Retinal pigment epithelial cell (primary cell): ENCODE results near the gene DLGAP1.

Source experiments
- DNase-seq: peaks from one replicate; pipeline ENCODE4 v3.0.0-alpha.2; 2010; ENCODE audit warnings: low read depth
- H3K4me3 ChIP-seq: 2 replicates; pipeline ENCODE4 v1.5.1; 2011; ENCODE audit warnings: mild to moderate bottlenecking, low read length, control low read depth, moderate library complexity
- TF ChIP-seq, protein P1 (sequence below): conservative IDR thresholded peaks from 2 replicates; pipeline ENCODE4 v1.5.1; 2011; ENCODE audit warnings: low read depth, low read length, control low read depth, inconsistent platforms

DLGAP1 gene

DNA sequence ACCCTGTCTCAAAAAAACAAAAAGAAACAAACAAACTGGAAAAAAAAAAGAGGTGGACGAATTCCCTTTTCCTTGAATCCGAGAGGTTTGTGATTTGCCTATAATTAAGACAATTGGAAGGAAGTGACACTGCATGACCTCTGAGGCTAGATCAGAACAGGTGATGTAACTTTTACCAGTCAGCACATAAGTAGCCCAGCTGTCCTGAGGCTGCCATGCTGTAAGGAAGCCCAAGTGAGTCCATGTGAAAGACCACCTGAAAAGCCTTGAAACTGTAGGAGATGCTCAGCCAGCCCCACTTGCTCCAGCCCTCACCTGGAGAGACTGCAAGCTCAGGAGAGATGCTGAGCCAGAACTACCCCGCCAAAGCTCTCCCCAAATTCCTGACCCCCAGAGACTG lies 838.4 kb downstream of the DLGAP1 start:
- DNase-seq, result no peak
- no peak overlapping the region for H3K4me3 ChIP-seq
- TF ChIP-seq, protein P1, sequence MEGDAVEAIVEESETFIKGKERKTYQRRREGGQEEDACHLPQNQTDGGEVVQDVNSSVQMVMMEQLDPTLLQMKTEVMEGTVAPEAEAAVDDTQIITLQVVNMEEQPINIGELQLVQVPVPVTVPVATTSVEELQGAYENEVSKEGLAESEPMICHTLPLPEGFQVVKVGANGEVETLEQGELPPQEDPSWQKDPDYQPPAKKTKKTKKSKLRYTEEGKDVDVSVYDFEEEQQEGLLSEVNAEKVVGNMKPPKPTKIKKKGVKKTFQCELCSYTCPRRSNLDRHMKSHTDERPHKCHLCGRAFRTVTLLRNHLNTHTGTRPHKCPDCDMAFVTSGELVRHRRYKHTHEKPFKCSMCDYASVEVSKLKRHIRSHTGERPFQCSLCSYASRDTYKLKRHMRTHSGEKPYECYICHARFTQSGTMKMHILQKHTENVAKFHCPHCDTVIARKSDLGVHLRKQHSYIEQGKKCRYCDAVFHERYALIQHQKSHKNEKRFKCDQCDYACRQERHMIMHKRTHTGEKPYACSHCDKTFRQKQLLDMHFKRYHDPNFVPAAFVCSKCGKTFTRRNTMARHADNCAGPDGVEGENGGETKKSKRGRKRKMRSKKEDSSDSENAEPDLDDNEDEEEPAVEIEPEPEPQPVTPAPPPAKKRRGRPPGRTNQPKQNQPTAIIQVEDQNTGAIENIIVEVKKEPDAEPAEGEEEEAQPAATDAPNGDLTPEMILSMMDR, result no peak

DNA sequence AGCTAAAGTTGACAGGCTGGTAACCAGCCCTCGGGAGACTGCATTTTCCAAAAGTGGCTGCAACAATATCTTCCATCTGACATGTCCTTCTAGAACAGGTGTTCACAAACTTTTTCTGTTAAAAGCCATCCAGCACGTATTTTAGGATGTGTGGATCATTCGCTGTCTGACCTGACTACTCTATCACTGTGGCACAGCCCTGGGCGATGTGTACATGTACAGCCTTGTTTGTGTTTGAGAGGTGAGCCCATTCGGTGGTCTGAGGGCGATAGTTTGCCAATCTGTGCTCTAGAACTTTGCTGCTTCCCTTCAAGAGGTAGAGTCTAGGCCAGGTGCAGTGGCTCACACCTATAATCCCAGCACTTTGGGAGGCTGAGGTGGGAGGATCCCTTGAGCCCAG lies 839.0 kb downstream of the DLGAP1 start:
- TF ChIP-seq, protein P1, result no peak
- H3K4me3 ChIP-seq, result no peak overlapping the region
- no peak for DNase-seq

DNA sequence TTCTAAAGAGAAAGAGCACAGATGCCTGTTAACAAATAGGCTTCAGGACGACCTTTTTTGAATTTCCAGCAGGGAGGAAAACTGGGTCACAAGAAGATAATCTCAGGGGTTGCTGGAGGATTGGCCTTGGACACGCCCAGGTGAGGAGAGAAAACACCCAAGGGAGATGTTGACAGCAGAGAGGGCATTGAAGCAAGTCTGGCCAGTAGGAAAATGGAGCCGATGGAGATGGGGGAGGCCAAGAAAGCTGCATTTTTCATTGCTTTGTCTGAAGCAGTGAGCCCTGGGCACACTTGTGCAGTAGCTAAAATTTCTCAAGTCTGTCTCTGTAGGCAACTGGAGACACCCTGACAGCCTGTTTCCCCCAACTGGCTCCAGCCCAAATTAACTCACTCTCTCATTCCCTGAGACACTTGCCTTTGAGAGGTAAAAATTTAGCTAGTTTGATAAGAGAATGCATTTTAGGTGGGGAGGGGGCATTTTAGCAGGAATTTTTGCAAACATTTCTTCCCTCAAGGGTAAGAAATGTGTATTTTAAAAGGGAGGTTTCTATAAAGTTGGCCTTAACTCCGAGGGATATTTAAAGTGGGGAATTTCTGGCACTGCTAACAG lies 839.6 kb downstream of the DLGAP1 start:
- no peak overlapping the region for H3K4me3 ChIP-seq
- TF ChIP-seq, protein P1, result no peak
- DNase-seq, result no peak

DNA sequence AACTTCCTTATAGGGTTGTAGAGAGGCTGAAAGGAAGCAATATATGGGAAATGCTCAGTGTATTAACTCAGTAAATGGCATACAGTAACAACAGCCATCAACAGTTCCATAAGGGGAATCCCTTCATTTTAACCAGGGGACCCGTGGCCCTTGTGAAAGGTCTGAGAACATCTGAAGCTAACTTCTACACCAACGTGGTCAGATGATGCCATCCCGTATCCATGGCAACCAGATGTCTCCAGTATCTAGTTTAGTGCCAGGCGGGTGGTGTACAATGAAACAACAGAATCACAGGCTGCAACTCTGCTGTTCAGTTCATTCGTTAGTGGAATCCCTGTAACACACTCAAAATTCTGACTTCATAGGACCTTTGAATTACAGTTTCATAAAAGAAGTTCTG lies 842.8 kb downstream of the DLGAP1 start:
- DNase-seq, result no peak
- no peak overlapping the region for H3K4me3 ChIP-seq
- TF ChIP-seq, protein P1, result no peak

DNA sequence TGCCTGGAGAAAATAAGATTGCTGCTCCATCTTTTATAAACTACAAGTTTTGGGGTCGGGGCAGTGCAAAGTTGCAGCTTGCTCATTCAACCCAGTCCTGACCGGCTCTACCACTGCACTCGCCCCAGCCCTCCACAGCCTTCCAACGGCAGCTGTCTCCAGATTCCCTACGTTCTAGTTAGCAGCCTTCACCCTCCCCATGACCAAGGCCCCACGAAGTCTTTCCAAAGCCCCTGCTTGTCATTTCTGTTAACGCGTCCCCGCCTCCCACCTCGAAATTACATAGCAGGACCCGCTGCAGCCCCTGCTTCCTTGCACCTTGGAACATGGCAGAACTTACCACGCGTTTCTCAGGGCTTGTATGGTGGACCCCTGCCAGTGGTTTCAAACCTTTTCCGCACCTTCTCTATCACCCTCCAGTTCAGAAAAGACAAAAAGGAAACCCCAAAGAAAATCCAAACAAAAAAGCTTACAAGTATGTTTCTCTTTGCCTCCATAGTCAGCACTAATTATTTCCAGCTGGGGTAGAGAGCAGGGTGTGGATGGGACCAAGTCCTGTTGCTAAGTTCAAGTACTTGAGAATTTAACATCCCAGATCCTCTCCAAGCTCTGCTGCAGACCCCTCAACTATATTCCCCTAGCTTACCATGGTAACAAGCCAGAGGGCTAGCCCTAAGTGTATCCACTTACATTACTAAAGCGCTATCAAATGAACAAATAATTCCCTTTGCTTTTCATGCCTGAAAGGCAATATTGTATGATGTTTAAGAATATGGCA lies 843.6 kb downstream of the DLGAP1 start:
- TF ChIP-seq, protein P1, result no peak

DNA sequence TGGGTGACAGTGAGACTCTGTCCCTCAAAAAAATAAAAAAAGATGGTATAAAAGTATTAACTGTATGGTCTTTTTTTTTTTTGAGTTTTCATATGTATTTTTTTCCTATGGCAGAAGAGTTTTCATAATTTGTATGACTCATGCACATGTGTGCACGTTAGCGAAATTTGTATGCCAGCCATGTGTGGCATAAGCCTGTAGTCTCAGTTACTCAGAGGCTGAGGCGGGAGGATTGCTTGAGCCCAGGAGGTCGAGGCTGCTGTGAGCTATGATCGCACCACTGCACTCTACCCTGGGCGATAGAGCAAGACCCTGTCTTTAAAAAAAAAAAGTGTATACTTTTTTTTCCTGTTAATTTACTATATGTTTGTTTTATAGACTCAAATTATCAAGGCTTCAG lies 844.3 kb downstream of the DLGAP1 start:
- TF ChIP-seq, protein P1, result no peak
- DNase-seq, result no peak
- no peak overlapping the region for H3K4me3 ChIP-seq

More for the DNA sequence above, 843.6 kb downstream of the DLGAP1 start:
- DNase-seq, result no peak
- H3K4me3 ChIP-seq, result no peak overlapping the region

DNA sequence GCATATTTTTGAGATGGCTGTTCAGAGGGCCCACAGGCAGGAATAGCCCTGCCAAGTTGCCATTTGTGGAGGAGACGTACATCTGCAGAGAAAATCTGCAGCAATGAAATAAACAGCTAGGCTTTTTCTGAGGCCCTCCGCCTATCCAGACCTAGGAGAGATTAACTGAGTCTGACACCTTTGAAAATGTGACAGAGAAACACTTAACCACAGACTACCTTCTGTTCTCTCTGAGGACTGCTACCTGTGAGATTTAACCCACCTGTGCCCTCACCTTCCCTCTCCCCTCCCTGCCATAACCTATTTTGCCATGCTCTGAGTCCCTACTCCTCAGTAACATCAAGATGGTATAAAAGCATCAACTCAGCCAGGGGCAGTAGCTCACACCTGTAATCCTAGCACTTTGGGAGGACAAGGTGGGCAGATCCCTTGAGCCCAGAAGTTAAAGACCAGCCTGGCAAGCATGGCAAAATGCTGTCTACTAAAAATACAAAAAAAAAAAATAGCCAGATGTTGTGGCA lies 844.9 kb downstream of the DLGAP1 start:
- DNase-seq, result no peak
- TF ChIP-seq, protein P1, result no peak
- H3K4me3 ChIP-seq, result no peak overlapping the region
